ENCODE data around the gene G6PC1.

GRCh38 chr17:42937712-42938596 lies 37.4 kb downstream of the G6PC1 start:
- TF ChIP-seq, protein P1, sequence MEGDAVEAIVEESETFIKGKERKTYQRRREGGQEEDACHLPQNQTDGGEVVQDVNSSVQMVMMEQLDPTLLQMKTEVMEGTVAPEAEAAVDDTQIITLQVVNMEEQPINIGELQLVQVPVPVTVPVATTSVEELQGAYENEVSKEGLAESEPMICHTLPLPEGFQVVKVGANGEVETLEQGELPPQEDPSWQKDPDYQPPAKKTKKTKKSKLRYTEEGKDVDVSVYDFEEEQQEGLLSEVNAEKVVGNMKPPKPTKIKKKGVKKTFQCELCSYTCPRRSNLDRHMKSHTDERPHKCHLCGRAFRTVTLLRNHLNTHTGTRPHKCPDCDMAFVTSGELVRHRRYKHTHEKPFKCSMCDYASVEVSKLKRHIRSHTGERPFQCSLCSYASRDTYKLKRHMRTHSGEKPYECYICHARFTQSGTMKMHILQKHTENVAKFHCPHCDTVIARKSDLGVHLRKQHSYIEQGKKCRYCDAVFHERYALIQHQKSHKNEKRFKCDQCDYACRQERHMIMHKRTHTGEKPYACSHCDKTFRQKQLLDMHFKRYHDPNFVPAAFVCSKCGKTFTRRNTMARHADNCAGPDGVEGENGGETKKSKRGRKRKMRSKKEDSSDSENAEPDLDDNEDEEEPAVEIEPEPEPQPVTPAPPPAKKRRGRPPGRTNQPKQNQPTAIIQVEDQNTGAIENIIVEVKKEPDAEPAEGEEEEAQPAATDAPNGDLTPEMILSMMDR (IDR thresholded peaks at IDR 0.05): peak; percentile 25 to 66 (median 50)
- no peak for TF ChIP-seq POLR2A (IDR thresholded peaks at IDR 0.05)
- TF ChIP-seq EP300 (IDR thresholded peaks at IDR 0.05): no peak

Measured in tibial nerve (tissue), 4 donors.